ENCODE measurements around the gene KLHL28. TPM values are rescaled to one million over a fixed set of nuclear protein-coding genes. Genes with fewer than 3 reads are reported as not detected.

The KLHL28 gene
- total RNA-seq, 1 experiment from 2014 or later = 11.2 TPM

GRCh38 chr14:44942436-44942835 is 19.3 kb downstream of the KLHL28 start:
- BruUV-seq (replicated peaks) = no TSS peak
- ChIA-PET CTCF (interaction anchor here (1.0 kb wide), 1 partner anchor 311 kb away, joined by 3 read pairs; the partner anchor contains the start of gene MIS18BP1), RAD21 (ENCODE audit: low non-redundant PET in 1 of 2, low total read pairs in 2 of 2, uncharacterized antibody in 2 of 2, unreplicated experiment in 2 of 2) (no interaction called here), POLR2A (no interaction called here)
- peaks cover 4 to 15% of the 10 kb centered on the region in 2 experiments; a peak in 2 of 4 replicates for H3K36me3 ChIP-seq (ENCODE audit: control insufficient read depth in 1 of 2, insufficient read depth in 2 of 2, low read length in 2 of 2)
- DNase-seq (ENCODE audit: low read depth, low spot score) (no peak), ATAC-seq (no peak)
- H3K4me2 ChIP-seq (ENCODE audit: low read length) = no peak overlapping the region
- TF ChIP-seq SRF (IDR thresholded peaks at IDR 0.05; ENCODE audit: low read depth) = no peak
- no peak for TF ChIP-seq CTCF (IDR thresholded peaks at IDR 0.05 in 2 of 3, conservative IDR thresholded peaks at IDR 0.05 in 1 of 3; ENCODE audit: borderline replicate concordance in 1 of 3, insufficient read depth in 1 of 3, low read depth in 2 of 3, low read length in 2 of 3)
- no peak for TF ChIP-seq ZNF274 (IDR thresholded peaks at IDR 0.05; ENCODE audit: low read depth, low read length)
- no peak for TF ChIP-seq TCF7L2 (IDR thresholded peaks at IDR 0.05; ENCODE audit: borderline replicate concordance, extremely low read depth, insufficient read depth, insufficient read length)
- no peak for TF ChIP-seq YY1 (IDR thresholded peaks at IDR 0.05; ENCODE audit: extremely low read depth, insufficient replicate concordance, low read depth, low read length)
- no peak for TF ChIP-seq EZH2phosphoT487 (IDR thresholded peaks at IDR 0.05; ENCODE audit: borderline replicate concordance)
- no peak for TF ChIP-seq RAD21 (IDR thresholded peaks at IDR 0.05; ENCODE audit: low read depth)
- no peak for TF ChIP-seq CBX3 (IDR thresholded peaks at IDR 0.05; ENCODE audit: low read depth)
- no peak for TF ChIP-seq ELF1 (IDR thresholded peaks at IDR 0.05; ENCODE audit: borderline replicate concordance, low read depth)
- H3K9me3 ChIP-seq (ENCODE audit: control insufficient read depth in 1 of 2, insufficient read depth in 1 of 2, low read depth in 1 of 2, low read length in 2 of 2) = no peaks in the 10 kb centered on the region
- no peak overlapping the region for H3K9ac ChIP-seq (ENCODE audit: low read length)
- H3K27me3 ChIP-seq (ENCODE audit: insufficient read depth, low read length) = no peaks in the 10 kb centered on the region
- intact Hi-C loops (cut with micrococcal nuclease) = no loop called here
- no peak overlapping the region for H3K4me3 ChIP-seq (replicated peaks in 1 of 2; ENCODE audit: low read depth in 1 of 2, low read length in 2 of 2)
- H3K9me2 ChIP-seq (ENCODE audit: insufficient read depth) = no peaks in the 10 kb centered on the region
- H4K20me1 ChIP-seq (ENCODE audit: insufficient read depth) = no peaks in the 10 kb centered on the region
- H3K4me1 ChIP-seq (ENCODE audit: control insufficient read depth in 1 of 2, insufficient read depth in 2 of 2, low read length in 2 of 2) = no peaks in the 10 kb centered on the region
- no peak overlapping the region for H3K27ac ChIP-seq (ENCODE audit: low read depth, low read length)
- peaks cover 10% of the 10 kb centered on the region for H3K79me2 ChIP-seq (ENCODE audit: insufficient read depth, low read length)
- no peak overlapping the region for H2AFZ ChIP-seq (ENCODE audit: low read depth, low read length, poor library complexity, severe bottlenecking)
